T-cell (primary cell): Measurements from ENCODE around the gene C1QL2. TPM values are rescaled to one million over a fixed set of nuclear protein-coding genes. Genes with fewer than 3 reads are reported as not detected.

Experiments used
- ATAC-seq, 4 experiments: fragments of 200-7000 bp in 3 of 4; fragments of 150-1000 bp in 1 of 4; cut with Tn5 transposase; replicated peaks in 1 of 4; 1 replicate in 3 of 4; 2 replicates in 1 of 4; pipeline ENCODE4 v1.10.0; 2021; ENCODE audit warnings: moderate library complexity in 3 of 4, mild to moderate bottlenecking in 2 of 4, moderate number of reproducible peaks in 1 of 4
- CTCF ChIA-PET, 2 donors: fragments of 300-600 bp; sonication (Branson Sonifier 250); formaldehyde crosslinking; loops; one replicate each; lab custom pipeline; 2022; ENCODE audit warnings: antibody characterized with exemption in 2 of 2; lab: Charles Lee
- POLR2A ChIA-PET, 2 donors: fragments of 300-600 bp; sonication (Branson Sonifier 250); formaldehyde crosslinking; loops; one replicate each; lab custom pipeline; 2022; ENCODE audit warnings: antibody characterized with exemption in 2 of 2; lab: Charles Lee
- DNase-seq, 35 experiments: peaks; one replicate each; pipeline versions ENCODE4 v3.0.0 to v3.0.0-alpha.2; 2013 to 2023
- H3K27ac ChIP-seq: one replicate; pipeline ENCODE4 v1.5.1; 2013; ENCODE audit warnings: low read length
- H3K27me3 ChIP-seq, 2 experiments: replicated peaks in 1 of 2; 1 replicate in 1 of 2; 2 replicates in 1 of 2; pipeline versions ENCODE4 v1.6.1 to v1.7.0; 2013; ENCODE audit warnings: low read length in 1 of 2, mixed read lengths in 1 of 2; ENCODE audit not compliant: control insufficient read depth in 2 of 2, insufficient read depth in 2 of 2; ENCODE audit errors: extremely low read depth in 1 of 2
- H3K36me3 ChIP-seq, 2 donors: 1 replicate in 1 of 2; 2 replicates in 1 of 2; pipeline versions ENCODE4 v1.6.1 to v1.7.0; 2013; ENCODE audit warnings: low read length in 1 of 2; ENCODE audit not compliant: control insufficient read depth in 2 of 2, insufficient read depth in 1 of 2; ENCODE audit errors: extremely low read depth in 1 of 2
- H3K4me1 ChIP-seq, 2 experiments: 1 replicate in 1 of 2; 2 replicates in 1 of 2; pipeline versions ENCODE4 v1.6.1 to v1.7.0; 2013; ENCODE audit warnings: low read length in 2 of 2, mixed read lengths in 1 of 2; ENCODE audit not compliant: insufficient read depth in 2 of 2, control insufficient read depth in 1 of 2; ENCODE audit errors: extremely low read depth in 1 of 2
- H3K4me3 ChIP-seq, 2 donors: 1 replicate in 1 of 2; 2 replicates in 1 of 2; pipeline versions ENCODE4 v1.5.1 to v1.7.0; 2013; ENCODE audit warnings: mild to moderate bottlenecking in 2 of 2, low read length in 1 of 2, moderate library complexity in 1 of 2; ENCODE audit not compliant: control insufficient read depth in 1 of 2; ENCODE audit errors: extremely low read depth in 1 of 2
- H3K9me3 ChIP-seq: 2 replicates; pipeline ENCODE4 v1.7.0; 2013
- H3K27ac Mint-ChIP-seq, 2 donors: one replicate each; pipeline ENCODE4 v1.8.0; 2020 to 2021; ENCODE audit warnings: mild to moderate bottlenecking in 2 of 2, mixed read lengths in 2 of 2
- H3K27me3 Mint-ChIP-seq, 2 donors: one replicate each; pipeline ENCODE4 v1.8.0; 2021 to 2022; ENCODE audit warnings: mixed read lengths in 2 of 2
- H3K36me3 Mint-ChIP-seq: one replicate; pipeline ENCODE4 v1.8.0; 2021; ENCODE audit warnings: mixed read lengths
- H3K4me1 Mint-ChIP-seq, 3 donors: one replicate each; pipeline ENCODE4 v1.8.0; 2020 to 2022; ENCODE audit warnings: mixed read lengths in 3 of 3, mild to moderate bottlenecking in 1 of 3
- H3K4me3 Mint-ChIP-seq, 3 donors: one replicate each; pipeline ENCODE4 v1.8.0; 2020 to 2022; ENCODE audit warnings: mild to moderate bottlenecking in 3 of 3, mixed read lengths in 3 of 3, moderate library complexity in 3 of 3
- H3K9me3 Mint-ChIP-seq, 3 donors: one replicate each; pipeline ENCODE4 v1.8.0; 2020 to 2022; ENCODE audit warnings: mixed read lengths in 3 of 3
- WGBS: methylation state at CpG from one replicate; pipeline ENCODE4 v1.1.5; 2013; ENCODE audit warnings: missing lambda C conversion rate; ENCODE audit not compliant: insufficient coverage; 5-methylcytosine and 5-hydroxymethylcytosine counted together
- total RNA-seq, 35 experiments: library from RNA in 6 of 35; stranded (reverse) in 6 of 35; fragments of 120-200 nt in 1 of 35; gene quantifications; one replicate each; pipeline versions ENCODE4 v1.2.1 to v1.2.4 and lab custom pipeline; 2013 to 2026

C1QL2 gene
- total RNA-seq, 5 donors from 2014 or later (not counting 1 experiment from before 2014, with no cell fraction given), result not detected

DNA sequence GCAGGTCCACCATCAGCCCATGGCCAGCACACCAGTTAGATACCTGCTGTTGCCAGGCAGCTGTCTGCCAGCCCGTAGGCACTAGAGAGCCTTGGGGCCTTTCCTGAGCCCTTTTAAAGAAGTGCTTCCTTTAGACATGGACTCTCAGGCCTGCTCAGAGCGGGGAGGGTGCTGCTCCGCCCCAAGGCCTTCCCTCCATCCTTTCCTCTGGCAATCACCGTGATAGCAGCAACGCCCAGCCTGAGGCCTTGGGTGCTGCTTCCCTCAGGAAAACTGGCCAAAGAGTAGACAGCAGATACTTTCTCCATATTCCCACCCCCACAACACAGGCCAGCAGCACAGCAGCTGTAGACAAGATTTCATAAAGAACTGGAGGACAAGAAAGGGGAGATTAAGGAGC is 22.3 kb upstream of the C1QL2 start:
- CTCF ChIA-PET, result no interaction called here
- Histone ChIP-seq H3K27me3 (peaks cover 0 to 4% of the 10 kb centered on the region in 2 experiments), H3K9me3 (no peaks in the 10 kb centered on the region), H3K36me3 (no peaks in the 10 kb centered on the region), H3K4me3 (no peak overlapping the region), H3K4me1 (no peaks in the 10 kb centered on the region), H3K27ac (no peak overlapping the region)
- DNase-seq (no peak), ATAC-seq (no peak)
- POLR2A ChIA-PET, result no interaction called here
- H3K27me3 Mint-ChIP-seq, result no peaks in the 10 kb centered on the region
- no peak overlapping the region for H3K27ac Mint-ChIP-seq
- H3K36me3 Mint-ChIP-seq, result no peaks in the 10 kb centered on the region
- WGBS, result 59% methylated on average over 3 of the region's 5 CpGs
- H3K9me3 Mint-ChIP-seq, result no peaks in the 10 kb centered on the region
- no peak overlapping the region for H3K4me3 Mint-ChIP-seq
- H3K4me1 Mint-ChIP-seq, result no peaks in the 10 kb centered on the region

DNA sequence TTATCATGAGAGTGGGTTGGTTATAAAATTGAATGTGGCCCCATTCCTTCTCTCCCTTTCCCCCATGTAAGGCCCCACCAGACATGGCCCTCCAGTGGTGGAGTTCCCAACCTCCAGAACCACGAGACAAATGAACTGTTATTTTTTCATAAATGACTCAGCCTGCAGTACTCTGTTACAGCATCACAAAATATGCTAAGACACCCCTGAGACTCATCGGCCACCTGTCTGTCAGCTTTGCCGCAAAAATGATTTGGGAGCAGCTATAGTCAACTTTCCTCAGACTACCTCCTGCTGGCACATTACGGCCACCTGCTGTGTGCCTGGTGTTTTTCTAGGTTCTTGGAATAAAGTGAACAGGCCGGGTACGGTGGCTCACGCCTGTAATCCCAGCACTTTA is 21.4 kb upstream of the C1QL2 start:
- H3K27me3 ChIP-seq, result peaks cover 0 to 8% of the 10 kb centered on the region in 2 experiments
- no peaks in the 10 kb centered on the region for H3K36me3 ChIP-seq
- Mint-ChIP-seq H3K4me3 (no peak overlapping the region), H3K27ac (no peak overlapping the region), H3K27me3 (no peaks in the 10 kb centered on the region), H3K4me1 (no peaks in the 10 kb centered on the region), H3K36me3 (no peaks in the 10 kb centered on the region), H3K9me3 (no peaks in the 10 kb centered on the region)
- no peak for ATAC-seq
- ChIA-PET POLR2A (no interaction called here), CTCF (no interaction called here)
- H3K4me1 ChIP-seq, result no peaks in the 10 kb centered on the region
- DNase-seq, result no peak
- H3K4me3 ChIP-seq, result no peak overlapping the region
- H3K9me3 ChIP-seq, result no peaks in the 10 kb centered on the region
- no peak overlapping the region for H3K27ac ChIP-seq
- WGBS, result 72% methylated on average over 4 of the region's 7 CpGs

DNA sequence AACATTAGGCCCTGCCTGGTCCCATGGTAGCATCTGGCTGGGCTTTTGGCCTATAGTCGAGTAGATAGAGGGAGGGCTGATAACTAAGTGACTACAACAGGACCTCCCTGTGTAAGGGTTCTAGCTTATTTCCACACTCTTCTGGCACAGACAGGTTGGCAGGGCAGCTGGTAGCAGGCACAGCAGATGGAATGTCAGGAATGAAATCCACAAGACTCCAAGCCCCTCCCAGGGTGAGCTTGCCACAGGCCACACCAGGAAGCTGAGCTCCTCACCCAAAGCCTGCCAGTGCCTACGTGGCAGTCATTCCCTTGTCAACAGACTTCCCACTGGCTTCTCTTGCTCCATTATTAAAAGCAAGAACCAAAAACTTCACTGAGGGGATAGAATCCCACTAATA is 20.7 kb upstream of the C1QL2 start:
- WGBS, result 43% methylated on average over 1 of the region's 2 CpGs
- Histone ChIP-seq H3K36me3 (no peaks in the 10 kb centered on the region), H3K27ac (no peak overlapping the region), H3K4me3 (no peak overlapping the region), H3K4me1 (no peaks in the 10 kb centered on the region), H3K9me3 (no peaks in the 10 kb centered on the region), H3K27me3 (peaks cover 0 to 14% of the 10 kb centered on the region in 2 experiments)
- DNase-seq, result no peak
- no peaks in the 10 kb centered on the region for H3K4me1 Mint-ChIP-seq
- no peaks in the 10 kb centered on the region for H3K9me3 Mint-ChIP-seq
- no peaks in the 10 kb centered on the region for H3K36me3 Mint-ChIP-seq
- H3K4me3 Mint-ChIP-seq, result no peak overlapping the region
- ChIA-PET CTCF (no interaction called here), POLR2A (no interaction called here)
- no peaks in the 10 kb centered on the region for H3K27me3 Mint-ChIP-seq
- H3K27ac Mint-ChIP-seq, result no peak overlapping the region
- ATAC-seq, result no peak

DNA sequence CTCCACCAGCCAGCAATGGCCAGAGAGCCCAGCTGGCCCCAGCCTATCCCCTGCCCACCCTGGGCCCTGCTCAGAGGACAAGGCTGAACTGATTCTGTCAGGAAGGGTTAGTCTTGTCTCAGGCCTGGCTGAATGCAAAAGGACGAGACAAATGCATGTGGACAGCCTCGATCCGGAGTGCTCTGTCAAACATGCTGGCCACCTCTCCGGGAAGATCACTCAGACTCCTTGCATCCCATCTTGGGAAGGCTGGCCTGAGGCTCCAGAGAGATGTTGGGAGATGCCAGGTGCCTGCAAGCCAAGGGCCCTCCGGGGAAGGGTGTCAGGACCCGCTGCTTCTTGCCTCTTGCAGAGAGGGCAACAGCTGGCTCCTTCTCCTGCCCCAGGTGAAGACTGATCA is 20.2 kb upstream of the C1QL2 start:
- no peaks in the 10 kb centered on the region for H3K4me1 ChIP-seq
- no peaks in the 10 kb centered on the region for H3K9me3 ChIP-seq
- peaks cover 0 to 18% of the 10 kb centered on the region in 2 experiments for H3K27me3 ChIP-seq
- 65% methylated on average over 6 of the region's 6 CpGs for WGBS
- no peak for DNase-seq
- no peak overlapping the region for H3K4me3 ChIP-seq
- Mint-ChIP-seq H3K9me3 (no peaks in the 10 kb centered on the region), H3K4me1 (no peaks in the 10 kb centered on the region), H3K27me3 (no peaks in the 10 kb centered on the region), H3K36me3 (no peaks in the 10 kb centered on the region), H3K27ac (no peak overlapping the region), H3K4me3 (no peak overlapping the region)
- no peak overlapping the region for H3K27ac ChIP-seq
- no peak for ATAC-seq
- no peaks in the 10 kb centered on the region for H3K36me3 ChIP-seq
- CTCF ChIA-PET, result no interaction called here
- POLR2A ChIA-PET, result no interaction called here

DNA sequence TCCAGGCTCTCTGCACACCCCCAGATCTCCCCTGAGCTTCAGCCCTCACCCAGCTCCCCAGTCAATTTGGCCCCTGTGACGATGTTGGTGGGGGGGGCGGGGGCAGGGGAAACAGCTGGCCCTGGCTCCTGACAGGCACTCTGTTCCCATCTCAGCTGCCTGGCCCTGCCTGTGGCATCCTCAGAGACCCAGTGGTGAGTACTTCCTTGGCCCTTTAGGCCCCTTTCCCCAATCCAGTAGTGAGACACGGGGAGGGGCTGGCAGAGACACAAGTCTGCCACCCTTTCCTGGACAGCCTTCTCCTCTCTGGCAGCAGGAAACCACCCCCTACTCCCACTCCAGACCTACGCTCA is 19.3 kb upstream of the C1QL2 start:
- CTCF ChIA-PET, result no interaction called here
- POLR2A ChIA-PET, result no interaction called here
- no peaks in the 10 kb centered on the region for H3K4me1 Mint-ChIP-seq
- H3K4me3 Mint-ChIP-seq, result no peak overlapping the region
- no peak overlapping the region for H3K27ac Mint-ChIP-seq
- H3K27me3 ChIP-seq, result peaks cover 0 to 18% of the 10 kb centered on the region in 2 experiments
- no peaks in the 10 kb centered on the region for H3K27me3 Mint-ChIP-seq
- H3K4me1 ChIP-seq, result no peaks in the 10 kb centered on the region
- H3K27ac ChIP-seq, result no peak overlapping the region
- no peaks in the 10 kb centered on the region for H3K9me3 ChIP-seq
- no peaks in the 10 kb centered on the region for H3K36me3 Mint-ChIP-seq
- DNase-seq (no peak), ATAC-seq (no peak)
- no peak overlapping the region for H3K4me3 ChIP-seq
- H3K9me3 Mint-ChIP-seq, result no peaks in the 10 kb centered on the region
- H3K36me3 ChIP-seq, result no peaks in the 10 kb centered on the region
- 41% methylated on average over 2 of the region's 4 CpGs for WGBS

DNA sequence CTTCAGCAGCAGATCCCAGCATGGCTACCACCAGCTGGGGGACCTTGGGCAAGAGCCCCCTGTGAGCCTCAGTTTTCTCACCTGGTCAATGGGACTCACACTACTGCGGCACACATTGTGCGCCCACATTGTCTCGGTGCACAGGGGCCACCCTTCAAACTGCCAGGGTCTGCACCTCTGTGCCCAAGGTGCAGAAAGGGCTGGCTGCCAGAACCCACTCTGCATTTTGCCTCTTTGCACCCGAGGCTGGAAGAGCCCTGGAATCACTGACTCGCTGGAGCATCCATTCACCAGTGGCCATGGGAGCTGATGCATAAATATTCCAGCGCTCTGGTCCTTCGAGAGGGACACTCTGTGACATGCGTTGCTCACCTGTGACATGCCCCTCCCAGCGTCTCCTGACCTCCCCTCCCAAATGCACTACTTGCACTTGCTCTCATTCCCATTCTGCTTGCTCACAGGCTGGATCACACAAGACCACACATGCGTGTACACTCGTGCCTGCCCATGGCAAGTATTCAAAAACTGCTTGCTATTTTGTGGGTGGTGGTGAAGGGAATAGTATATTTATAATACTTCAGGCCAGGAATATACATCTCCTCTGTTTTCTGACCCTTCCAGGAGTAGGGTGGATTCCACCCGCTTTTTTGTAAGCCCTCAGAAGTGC is 18.8 kb upstream of the C1QL2 start:
- POLR2A ChIA-PET, result no interaction called here

DNA sequence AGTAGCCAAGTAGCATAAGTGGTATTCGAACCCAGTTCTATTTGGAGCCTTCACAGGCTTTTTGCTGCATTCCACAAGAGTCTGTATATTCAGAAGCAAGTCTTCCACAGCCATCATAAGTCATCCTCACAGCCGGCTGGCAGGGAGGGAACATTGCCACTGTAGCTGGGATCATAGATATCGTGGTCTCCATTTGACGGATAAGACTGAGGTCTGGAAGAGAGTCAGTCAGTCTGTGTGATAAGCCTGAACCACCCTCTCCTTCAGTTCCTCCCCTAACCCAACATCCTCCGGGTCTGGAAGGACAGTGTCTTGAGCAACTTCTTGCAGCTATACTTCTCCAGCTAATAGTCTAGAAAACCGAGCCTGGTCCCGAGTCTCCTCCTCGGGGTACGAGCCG is 17.0 kb upstream of the C1QL2 start:
- Mint-ChIP-seq H3K27ac (no peak overlapping the region), H3K4me1 (no peaks in the 10 kb centered on the region), H3K36me3 (no peaks in the 10 kb centered on the region), H3K9me3 (no peaks in the 10 kb centered on the region), H3K4me3 (no peak overlapping the region), H3K27me3 (peaks cover 0 to 4% of the 10 kb centered on the region in 2 donors)
- DNase-seq (no peak), ATAC-seq (no peak)
- CTCF ChIA-PET, result interaction anchor here (0.6 to 1.1 kb wide), 2 partner anchors 137 to 294 kb away, joined by 3 read pairs; no protein-coding TSS in a partner anchor
- Histone ChIP-seq H3K4me3 (no peak overlapping the region), H3K36me3 (no peaks in the 10 kb centered on the region), H3K9me3 (no peaks in the 10 kb centered on the region), H3K27ac (no peak overlapping the region), H3K27me3 (peaks cover 0 to 18% of the 10 kb centered on the region in 2 experiments), H3K4me1 (no peaks in the 10 kb centered on the region)
- 84% methylated on average over 5 of the region's 10 CpGs for WGBS
- POLR2A ChIA-PET, result no interaction called here

More for the DNA sequence above, 18.8 kb upstream of the C1QL2 start:
- ATAC-seq, result no peak
- no peaks in the 10 kb centered on the region for H3K36me3 ChIP-seq
- H3K4me3 ChIP-seq, result no peak overlapping the region
- DNase-seq, result no peak
- Mint-ChIP-seq H3K27me3 (no peaks in the 10 kb centered on the region), H3K27ac (no peak overlapping the region), H3K4me1 (no peaks in the 10 kb centered on the region), H3K4me3 (no peak overlapping the region), H3K9me3 (no peaks in the 10 kb centered on the region), H3K36me3 (no peaks in the 10 kb centered on the region)
- H3K27ac ChIP-seq, result no peak overlapping the region
- WGBS, result 88% methylated on average over 9 of the region's 12 CpGs
- no peaks in the 10 kb centered on the region for H3K4me1 ChIP-seq
- CTCF ChIA-PET, result no interaction called here
- no peaks in the 10 kb centered on the region for H3K9me3 ChIP-seq
- H3K27me3 ChIP-seq, result peaks cover 0 to 18% of the 10 kb centered on the region in 2 experiments
